ENCODE data around the gene PROB1.

DNA sequence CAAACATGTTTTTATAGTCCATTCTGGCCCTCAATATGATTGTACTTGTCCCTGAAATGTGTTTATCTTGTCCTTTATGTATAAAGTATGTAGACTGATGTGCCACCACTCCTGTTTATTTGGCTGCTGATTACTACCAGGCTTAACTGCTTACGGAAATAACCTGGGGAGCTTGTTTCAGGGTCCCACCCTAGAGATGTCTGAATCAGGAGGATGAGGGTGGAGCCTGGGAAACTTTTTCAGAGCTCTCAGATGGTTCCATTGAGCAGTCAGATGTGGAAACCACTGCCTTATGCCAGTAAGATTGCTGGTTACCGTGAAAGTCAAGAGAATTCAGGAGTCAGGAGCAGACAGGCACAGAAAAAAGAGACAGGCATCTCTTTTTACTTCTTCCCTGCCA lies 31.0 kb downstream of the PROB1 start:
- TF ChIP-seq, protein P1, sequence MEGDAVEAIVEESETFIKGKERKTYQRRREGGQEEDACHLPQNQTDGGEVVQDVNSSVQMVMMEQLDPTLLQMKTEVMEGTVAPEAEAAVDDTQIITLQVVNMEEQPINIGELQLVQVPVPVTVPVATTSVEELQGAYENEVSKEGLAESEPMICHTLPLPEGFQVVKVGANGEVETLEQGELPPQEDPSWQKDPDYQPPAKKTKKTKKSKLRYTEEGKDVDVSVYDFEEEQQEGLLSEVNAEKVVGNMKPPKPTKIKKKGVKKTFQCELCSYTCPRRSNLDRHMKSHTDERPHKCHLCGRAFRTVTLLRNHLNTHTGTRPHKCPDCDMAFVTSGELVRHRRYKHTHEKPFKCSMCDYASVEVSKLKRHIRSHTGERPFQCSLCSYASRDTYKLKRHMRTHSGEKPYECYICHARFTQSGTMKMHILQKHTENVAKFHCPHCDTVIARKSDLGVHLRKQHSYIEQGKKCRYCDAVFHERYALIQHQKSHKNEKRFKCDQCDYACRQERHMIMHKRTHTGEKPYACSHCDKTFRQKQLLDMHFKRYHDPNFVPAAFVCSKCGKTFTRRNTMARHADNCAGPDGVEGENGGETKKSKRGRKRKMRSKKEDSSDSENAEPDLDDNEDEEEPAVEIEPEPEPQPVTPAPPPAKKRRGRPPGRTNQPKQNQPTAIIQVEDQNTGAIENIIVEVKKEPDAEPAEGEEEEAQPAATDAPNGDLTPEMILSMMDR (IDR thresholded peaks at IDR 0.05; ENCODE audit: poor library complexity): no peak
- no peak for TF ChIP-seq EZH2 (IDR thresholded peaks at IDR 0.05; ENCODE audit: borderline replicate concordance)
- no peak for TF ChIP-seq EZH2phosphoT487 (IDR thresholded peaks at IDR 0.05; ENCODE audit: low read depth, severe bottlenecking, unreplicated experiment)

Data from hepatocyte (in vitro differentiated cells).